ENCODE measurements around the gene OVOL1.

- TF ChIP-seq, protein P1, sequence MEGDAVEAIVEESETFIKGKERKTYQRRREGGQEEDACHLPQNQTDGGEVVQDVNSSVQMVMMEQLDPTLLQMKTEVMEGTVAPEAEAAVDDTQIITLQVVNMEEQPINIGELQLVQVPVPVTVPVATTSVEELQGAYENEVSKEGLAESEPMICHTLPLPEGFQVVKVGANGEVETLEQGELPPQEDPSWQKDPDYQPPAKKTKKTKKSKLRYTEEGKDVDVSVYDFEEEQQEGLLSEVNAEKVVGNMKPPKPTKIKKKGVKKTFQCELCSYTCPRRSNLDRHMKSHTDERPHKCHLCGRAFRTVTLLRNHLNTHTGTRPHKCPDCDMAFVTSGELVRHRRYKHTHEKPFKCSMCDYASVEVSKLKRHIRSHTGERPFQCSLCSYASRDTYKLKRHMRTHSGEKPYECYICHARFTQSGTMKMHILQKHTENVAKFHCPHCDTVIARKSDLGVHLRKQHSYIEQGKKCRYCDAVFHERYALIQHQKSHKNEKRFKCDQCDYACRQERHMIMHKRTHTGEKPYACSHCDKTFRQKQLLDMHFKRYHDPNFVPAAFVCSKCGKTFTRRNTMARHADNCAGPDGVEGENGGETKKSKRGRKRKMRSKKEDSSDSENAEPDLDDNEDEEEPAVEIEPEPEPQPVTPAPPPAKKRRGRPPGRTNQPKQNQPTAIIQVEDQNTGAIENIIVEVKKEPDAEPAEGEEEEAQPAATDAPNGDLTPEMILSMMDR (IDR thresholded peaks at IDR 0.05): no peak
- no peak for TF ChIP-seq POLR2A (IDR thresholded peaks at IDR 0.05; ENCODE audit: low read depth)
- TF ChIP-seq POLR2AphosphoS5 (IDR thresholded peaks at IDR 0.05): no peak
Observed at GRCh38 chr11:65778901-65779668, 7.8 kb upstream of the OVOL1 start.

Measured in esophagus muscularis mucosa (tissue), 3 donors.